GM11168 (cell line): ENCODE data around the gene BCAS3.

Source experiments
- in situ Hi-C: fragments of 300-500 bp; cut with MboI; formaldehyde crosslinking; loops from one replicate; pipeline ENCODE4 v1.12.0; 2022; ENCODE audit warnings: low sequenced_read_pairs; ENCODE audit not compliant: unreplicated experiment

Gene BCAS3

GRCh38 chr17:61259360-61259759, 581.7 kb downstream of the BCAS3 start:
- in situ Hi-C loops = no loop called here

GRCh38 chr17:61260071-61260797, 582.6 kb downstream of the BCAS3 start:
- in situ Hi-C loops = no loop called here

- in situ Hi-C loops = no loop called here
These were observed 583.5 kb downstream of the BCAS3 start for GRCh38 chr17:61261001-61261637.

GRCh38 chr17:61265397-61265796, 587.7 kb downstream of the BCAS3 start:
- in situ Hi-C loops = no loop called here

- in situ Hi-C loops = no loop called here
These were observed 590.2 kb downstream of the BCAS3 start for GRCh38 chr17:61267847-61268246.

GRCh38 chr17:61275395-61275794, 597.7 kb downstream of the BCAS3 start:
- in situ Hi-C loops = no loop called here

GRCh38 chr17:61276806-61277205, 599.2 kb downstream of the BCAS3 start:
- in situ Hi-C loops = no loop called here

- in situ Hi-C loops = no loop called here
These were observed 602.0 kb downstream of the BCAS3 start for GRCh38 chr17:61279476-61280145.

GRCh38 chr17:61280338-61280737, 602.7 kb downstream of the BCAS3 start:
- in situ Hi-C loops = no loop called here

- in situ Hi-C loops = no loop called here
These were observed 603.2 kb downstream of the BCAS3 start for GRCh38 chr17:61280851-61281250.

GRCh38 chr17:61282377-61282776, 604.7 kb downstream of the BCAS3 start:
- in situ Hi-C loops = no loop called here

GRCh38 chr17:61283043-61283442, 605.4 kb downstream of the BCAS3 start:
- in situ Hi-C loops = no loop called here

GRCh38 chr17:61284174-61284573, 606.5 kb downstream of the BCAS3 start:
- in situ Hi-C loops = no loop called here

- in situ Hi-C loops = no loop called here
These were observed 607.1 kb downstream of the BCAS3 start for GRCh38 chr17:61284746-61285145.

- in situ Hi-C loops = no loop called here
These were observed 608.1 kb downstream of the BCAS3 start for GRCh38 chr17:61285526-61286320.

GRCh38 chr17:61286449-61286848, 608.8 kb downstream of the BCAS3 start:
- in situ Hi-C loops = no loop called here

- in situ Hi-C loops = no loop called here
These were observed 612.0 kb downstream of the BCAS3 start for GRCh38 chr17:61289408-61290385.

- in situ Hi-C loops = no loop called here
These were observed 614.0 kb downstream of the BCAS3 start for GRCh38 chr17:61291451-61292285.

GRCh38 chr17:61294286-61294685, 616.6 kb downstream of the BCAS3 start:
- in situ Hi-C loops = no loop called here
